ENCODE data around the gene KAZN.

Gene KAZN

DNA sequence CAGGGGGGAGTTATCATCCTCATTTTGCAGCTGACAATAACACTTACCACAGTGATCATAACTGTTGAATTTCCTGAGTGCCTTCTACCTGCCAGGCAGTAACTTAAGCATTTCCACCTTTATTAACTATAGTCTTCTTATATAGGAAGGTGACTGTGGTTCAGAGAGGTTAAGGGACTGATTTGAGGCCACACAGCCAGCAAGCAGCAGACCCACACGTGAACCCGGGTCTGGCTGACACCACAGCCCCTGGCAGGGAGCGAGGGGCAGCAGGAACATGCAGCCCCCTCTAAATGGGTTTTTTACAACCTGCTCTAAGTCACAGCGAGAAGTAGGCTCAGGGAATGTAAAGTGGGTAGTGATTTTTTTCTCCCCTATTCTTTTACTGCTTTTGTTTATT, 248.2 kb downstream of the KAZN start:
- Histone ChIP-seq H3K9ac (ENCODE audit: low read length) (no peak overlapping the region), H3K9me3 (ENCODE audit: control insufficient read depth, low read length) (peaks cover 20% of the 10 kb centered on the region), H3K4me3 (ENCODE audit: insufficient read depth in 1 of 2, low read depth in 1 of 2, low read length in 2 of 2) (no peak overlapping the region), H2BK120ac (ENCODE audit: low read depth, low read length) (no peak overlapping the region), H3K14ac (ENCODE audit: low read length in 2 of 2) (no peak overlapping the region), H3K27ac (ENCODE audit: low read length, poor library complexity, severe bottlenecking) (no peak overlapping the region), H3K36me3 (ENCODE audit: control insufficient read depth in 1 of 2, insufficient read depth in 2 of 2, low read depth in 1 of 2, low read length in 2 of 2) (no peaks in the 10 kb centered on the region), H4K91ac (ENCODE audit: low read length) (no peak overlapping the region), H3K18ac (ENCODE audit: low read depth in 1 of 2, low read length in 2 of 2) (peak overlapping the region in 1 of 2 experiments; percentile 61), H2BK5ac (ENCODE audit: low read depth, low read length, poor library complexity, severe bottlenecking) (no peak overlapping the region), H3K4me2 (ENCODE audit: low read length, poor library complexity, severe bottlenecking) (no peak overlapping the region), H3K4me1 (ENCODE audit: control insufficient read depth, insufficient read depth, low read depth, low read length) (no peaks in the 10 kb centered on the region), H2AFZ (ENCODE audit: low read depth, low read length) (no peak overlapping the region), H3K23ac (ENCODE audit: low read length in 2 of 2) (no peak overlapping the region), H3K4ac (ENCODE audit: low read depth in 1 of 2, low read length in 2 of 2) (no peak overlapping the region), H4K8ac (ENCODE audit: low read length) (no peak overlapping the region), H3K79me1 (replicated peaks; ENCODE audit: low read length, poor library complexity, severe bottlenecking) (no peaks in the 10 kb centered on the region), H2BK12ac (ENCODE audit: low read length in 2 of 2) (peak overlapping the region in 1 of 2 experiments; percentile 55), H3K27me3 (ENCODE audit: control insufficient read depth in 1 of 2, insufficient read depth in 1 of 2, low read length in 2 of 2) (no peaks in the 10 kb centered on the region), H2AK5ac (ENCODE audit: low read length, severe bottlenecking) (no peak overlapping the region), H2BK15ac (ENCODE audit: low read depth, poor library complexity, severe bottlenecking) (no peak overlapping the region)
- no peak for DNase-seq
- WGBS = 90% methylated on average over 3 of the region's 4 CpGs

- no peak overlapping the region for H2BK5ac ChIP-seq (ENCODE audit: low read depth, low read length, poor library complexity, severe bottlenecking)
- H3K9me3 ChIP-seq (ENCODE audit: control insufficient read depth, low read length) = peaks cover 5% of the 10 kb centered on the region
- H2BK15ac ChIP-seq (ENCODE audit: low read depth, poor library complexity, severe bottlenecking) = no peak overlapping the region
- H3K9ac ChIP-seq (ENCODE audit: low read length) = no peak overlapping the region
- H3K4me1 ChIP-seq (ENCODE audit: control insufficient read depth, insufficient read depth, low read depth, low read length) = no peaks in the 10 kb centered on the region
- H3K79me1 ChIP-seq (replicated peaks; ENCODE audit: low read length, poor library complexity, severe bottlenecking) = no peaks in the 10 kb centered on the region
- no peak overlapping the region for H4K8ac ChIP-seq (ENCODE audit: low read length)
- H2BK12ac ChIP-seq (ENCODE audit: low read length in 2 of 2) = no peak overlapping the region
- no peak overlapping the region for H3K14ac ChIP-seq (ENCODE audit: low read length in 2 of 2)
- no peak overlapping the region for H2AFZ ChIP-seq (ENCODE audit: low read depth, low read length)
- no peak overlapping the region for H3K27ac ChIP-seq (ENCODE audit: low read length, poor library complexity, severe bottlenecking)
- no peaks in the 10 kb centered on the region for H3K36me3 ChIP-seq (ENCODE audit: control insufficient read depth in 1 of 2, insufficient read depth in 2 of 2, low read depth in 1 of 2, low read length in 2 of 2)
- no peak overlapping the region for H4K91ac ChIP-seq (ENCODE audit: low read length)
- WGBS = 98% methylated on average over 5 of the region's 6 CpGs
- H3K23ac ChIP-seq (ENCODE audit: low read length in 2 of 2) = no peak overlapping the region
- H3K4me3 ChIP-seq (ENCODE audit: insufficient read depth in 1 of 2, low read depth in 1 of 2, low read length in 2 of 2) = no peak overlapping the region
- H3K18ac ChIP-seq (ENCODE audit: low read depth in 1 of 2, low read length in 2 of 2) = no peak overlapping the region
- no peak overlapping the region for H2BK120ac ChIP-seq (ENCODE audit: low read depth, low read length)
- no peak overlapping the region for H2AK5ac ChIP-seq (ENCODE audit: low read length, severe bottlenecking)
- H3K4me2 ChIP-seq (ENCODE audit: low read length, poor library complexity, severe bottlenecking) = no peak overlapping the region
- H3K4ac ChIP-seq (ENCODE audit: low read depth in 1 of 2, low read length in 2 of 2) = no peak overlapping the region
- H3K27me3 ChIP-seq (ENCODE audit: control insufficient read depth in 1 of 2, insufficient read depth in 1 of 2, low read length in 2 of 2) = no peaks in the 10 kb centered on the region
- no peak for DNase-seq
Measured at GRCh38 chr1:14848203-14848602, 249.7 kb downstream of the KAZN start.

DNA sequence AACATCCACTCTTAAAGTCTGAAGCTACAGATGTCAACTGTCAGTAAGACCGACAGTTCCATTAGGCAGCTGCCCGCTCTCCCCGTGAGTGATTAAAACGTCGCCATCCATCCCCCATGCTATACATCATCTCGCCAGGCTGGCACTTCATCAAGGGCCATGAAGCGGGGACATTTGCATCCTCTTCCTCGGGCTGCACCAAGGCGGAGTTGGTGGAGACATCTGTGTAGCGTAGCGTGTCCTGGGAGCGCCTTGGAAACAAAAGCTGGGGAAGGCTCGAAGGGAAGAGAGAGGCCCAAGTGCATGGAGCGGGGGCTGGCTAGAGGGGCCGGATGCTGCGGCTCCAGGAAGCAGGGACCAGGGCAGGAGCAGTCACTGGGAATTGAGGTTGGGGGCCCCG, 250.1 kb downstream of the KAZN start:
- H2AFZ ChIP-seq (ENCODE audit: low read depth, low read length) = no peak overlapping the region
- no peak overlapping the region for H3K14ac ChIP-seq (ENCODE audit: low read length in 2 of 2)
- no peak overlapping the region for H3K23ac ChIP-seq (ENCODE audit: low read length in 2 of 2)
- H3K27ac ChIP-seq (ENCODE audit: low read length, poor library complexity, severe bottlenecking) = no peak overlapping the region
- H3K9ac ChIP-seq (ENCODE audit: low read length) = peak overlapping the region; percentile 65
- no peak overlapping the region for H2AK5ac ChIP-seq (ENCODE audit: low read length, severe bottlenecking)
- no peaks in the 10 kb centered on the region for H3K79me1 ChIP-seq (replicated peaks; ENCODE audit: low read length, poor library complexity, severe bottlenecking)
- no peak overlapping the region for H4K91ac ChIP-seq (ENCODE audit: low read length)
- H3K4ac ChIP-seq (ENCODE audit: low read depth in 1 of 2, low read length in 2 of 2) = no peak overlapping the region
- H3K18ac ChIP-seq (ENCODE audit: low read depth in 1 of 2, low read length in 2 of 2) = no peak overlapping the region
- no peak overlapping the region for H4K8ac ChIP-seq (ENCODE audit: low read length)
- H3K4me2 ChIP-seq (ENCODE audit: low read length, poor library complexity, severe bottlenecking) = no peak overlapping the region
- H3K9me3 ChIP-seq (ENCODE audit: control insufficient read depth, low read length) = peaks cover 3% of the 10 kb centered on the region
- H2BK5ac ChIP-seq (ENCODE audit: low read depth, low read length, poor library complexity, severe bottlenecking) = no peak overlapping the region
- WGBS = 90% methylated on average over 17 of the region's 17 CpGs
- H3K4me1 ChIP-seq (ENCODE audit: control insufficient read depth, insufficient read depth, low read depth, low read length) = no peaks in the 10 kb centered on the region
- H2BK15ac ChIP-seq (ENCODE audit: low read depth, poor library complexity, severe bottlenecking) = no peak overlapping the region
- no peak overlapping the region for H2BK120ac ChIP-seq (ENCODE audit: low read depth, low read length)
- H3K4me3 ChIP-seq (ENCODE audit: insufficient read depth in 1 of 2, low read depth in 1 of 2, low read length in 2 of 2) = no peak overlapping the region
- no peak overlapping the region for H2BK12ac ChIP-seq (ENCODE audit: low read length in 2 of 2)
- no peaks in the 10 kb centered on the region for H3K27me3 ChIP-seq (ENCODE audit: control insufficient read depth in 1 of 2, insufficient read depth in 1 of 2, low read length in 2 of 2)
- DNase-seq = no peak
- no peaks in the 10 kb centered on the region for H3K36me3 ChIP-seq (ENCODE audit: control insufficient read depth in 1 of 2, insufficient read depth in 2 of 2, low read depth in 1 of 2, low read length in 2 of 2)

- Histone ChIP-seq H3K27ac (ENCODE audit: low read length, poor library complexity, severe bottlenecking) (no peak overlapping the region), H2BK5ac (ENCODE audit: low read depth, low read length, poor library complexity, severe bottlenecking) (no peak overlapping the region), H3K4ac (ENCODE audit: low read depth in 1 of 2, low read length in 2 of 2) (no peak overlapping the region), H3K9ac (ENCODE audit: low read length) (peak overlapping the region; percentile 65), H2BK120ac (ENCODE audit: low read depth, low read length) (no peak overlapping the region), H3K18ac (ENCODE audit: low read depth in 1 of 2, low read length in 2 of 2) (no peak overlapping the region), H4K91ac (ENCODE audit: low read length) (no peak overlapping the region), H2BK15ac (ENCODE audit: low read depth, poor library complexity, severe bottlenecking) (no peak overlapping the region), H3K4me1 (ENCODE audit: control insufficient read depth, insufficient read depth, low read depth, low read length) (no peaks in the 10 kb centered on the region), H2AFZ (ENCODE audit: low read depth, low read length) (no peak overlapping the region), H3K27me3 (ENCODE audit: control insufficient read depth in 1 of 2, insufficient read depth in 1 of 2, low read length in 2 of 2) (peaks cover 0 to 2% of the 10 kb centered on the region in 2 experiments), H3K14ac (ENCODE audit: low read length in 2 of 2) (no peak overlapping the region), H3K4me3 (ENCODE audit: insufficient read depth in 1 of 2, low read depth in 1 of 2, low read length in 2 of 2) (no peak overlapping the region), H3K79me1 (replicated peaks; ENCODE audit: low read length, poor library complexity, severe bottlenecking) (no peaks in the 10 kb centered on the region), H2BK12ac (ENCODE audit: low read length in 2 of 2) (no peak overlapping the region), H3K9me3 (ENCODE audit: control insufficient read depth, low read length) (peaks cover 2% of the 10 kb centered on the region), H4K8ac (ENCODE audit: low read length) (no peak overlapping the region), H3K23ac (ENCODE audit: low read length in 2 of 2) (no peak overlapping the region), H3K36me3 (ENCODE audit: control insufficient read depth in 1 of 2, insufficient read depth in 2 of 2, low read depth in 1 of 2, low read length in 2 of 2) (no peaks in the 10 kb centered on the region), H2AK5ac (ENCODE audit: low read length, severe bottlenecking) (no peak overlapping the region), H3K4me2 (ENCODE audit: low read length, poor library complexity, severe bottlenecking) (no peak overlapping the region)
- 95% methylated on average over 8 of the region's 8 CpGs for WGBS
- DNase-seq = no peak
Measured at GRCh38 chr1:14849038-14849437, 250.6 kb downstream of the KAZN start.
